Fibroblast of skin of left quadriceps (primary cell): Measurements from ENCODE around the gene C3orf85.
"Not testable (repeated sequence)": the region's sequence is repeated elsewhere in the genome, so short reads cannot be mapped to it uniquely, and the experiment has no call there.

ENCODE experiments used
- DNase-seq, 2 experiments: peaks; one replicate each; pipeline ENCODE4 v3.0.0-alpha.2; 2013; ENCODE audit warnings: low read depth in 2 of 2

Gene C3orf85

GRCh38 chr3:109136523-109136922 lies at the start of gene C3orf85:
TSS of gene C3orf85 (plus strand) at chr3:109136719. CDS start at chr3:109136848, 129 bp downstream.
- no peak for DNase-seq

- no peak for DNase-seq
Measured at GRCh38 chr3:109089265-109089664, 47.3 kb upstream of the C3orf85 start.

- no peak for DNase-seq
Measured at GRCh38 chr3:109091846-109092245, 44.7 kb upstream of the C3orf85 start.

GRCh38 chr3:109093561-109093960 lies 43.0 kb upstream of the C3orf85 start:
- no peak for DNase-seq

- no peak for DNase-seq
Measured at GRCh38 chr3:109095166-109095565, 41.4 kb upstream of the C3orf85 start.

GRCh38 chr3:109098079-109098644 lies 38.4 kb upstream of the C3orf85 start:
- no peak for DNase-seq

GRCh38 chr3:109109574-109109973 lies 26.9 kb upstream of the C3orf85 start:
- DNase-seq, result no peak

- no peak for DNase-seq
Measured at GRCh38 chr3:109112946-109113760, 23.4 kb upstream of the C3orf85 start.

- no peak for DNase-seq
Measured at GRCh38 chr3:109114746-109115145, 21.8 kb upstream of the C3orf85 start.

- DNase-seq, result no peak
Measured at GRCh38 chr3:109115451-109115850, 21.1 kb upstream of the C3orf85 start.

- no peak for DNase-seq
Measured at GRCh38 chr3:109116031-109116430, 20.5 kb upstream of the C3orf85 start.

- no peak for DNase-seq
Measured at GRCh38 chr3:109117939-109118338, 18.6 kb upstream of the C3orf85 start, which contains the start of gene MORC1. TSS of gene MORC1 (minus strand) at chr3:109118134. CDS start at chr3:109118059, 75 bp downstream.

- no peak for DNase-seq
Measured at GRCh38 chr3:109118584-109118983, 17.9 kb upstream of the C3orf85 start.

GRCh38 chr3:109122690-109123089 lies 13.8 kb upstream of the C3orf85 start:
- DNase-seq, result no peak

GRCh38 chr3:109125902-109126301 lies 10.6 kb upstream of the C3orf85 start:
- no peak for DNase-seq

GRCh38 chr3:109127553-109127952 lies 9.0 kb upstream of the C3orf85 start:
- DNase-seq, result no peak

- no peak for DNase-seq
Measured at GRCh38 chr3:109131276-109131675, 5.2 kb upstream of the C3orf85 start.

GRCh38 chr3:109132801-109133473 lies 3.6 kb upstream of the C3orf85 start:
- no peak for DNase-seq

- DNase-seq, result not testable (repeated sequence)
Measured at GRCh38 chr3:109133474-109133816, 3.1 kb upstream of the C3orf85 start.

GRCh38 chr3:109137761-109138160 lies 1.2 kb downstream of the C3orf85 start:
- DNase-seq, result no peak

- no peak for DNase-seq
Measured at GRCh38 chr3:109140318-109140717, 3.8 kb downstream of the C3orf85 start.

- no peak for DNase-seq
Measured at GRCh38 chr3:109143646-109144045, 7.1 kb downstream of the C3orf85 start.

- DNase-seq, result no peak
Measured at GRCh38 chr3:109149078-109149477, 12.6 kb downstream of the C3orf85 start.
